HepG2 (cell line): ENCODE data around the gene HABP4. TPM values are rescaled to one million over a fixed set of nuclear protein-coding genes. Genes with fewer than 3 reads are reported as not detected.

Experiments
- CEBPB ChIP-seq: IDR thresholded peaks from 2 replicates; pipeline ENCODE4 v1.6.1; 2011; ENCODE audit warnings: low read depth, low read length, improper control_type of control experiment, borderline replicate concordance
- ELF3 ChIP-seq: IDR thresholded peaks from 2 replicates; pipeline ENCODE4 v1.6.1; 2016; ENCODE audit warnings: missing genetic modification reagents, missing compliant biosample characterization
- FOXK1 ChIP-seq: sonication (generic); formaldehyde crosslinking; IDR thresholded peaks from 2 replicates; pipeline ENCODE4 v1.4.0; 2020; ENCODE audit warnings: low read depth, missing genetic modification reagents, borderline replicate concordance
- JARID2 ChIP-seq: sonication (generic); formaldehyde crosslinking; IDR thresholded peaks from 2 replicates; pipeline ENCODE4 v1.8.1; 2023; ENCODE audit warnings: missing genetic modification reagents, inconsistent platforms; ENCODE audit not compliant: insufficient replicate concordance
- KDM6A ChIP-seq: IDR thresholded peaks from 2 replicates; pipeline ENCODE4 v1.6.1; 2016; ENCODE audit warnings: low read depth
- MLX ChIP-seq: IDR thresholded peaks from 2 replicates; pipeline ENCODE4 v1.6.1; 2016
- PHB2 ChIP-seq: fragments of 450-650 bp; IDR thresholded peaks from 2 replicates; pipeline ENCODE4 v1.6.1; 2018; ENCODE audit not compliant: partially characterized antibody
- POLR2A ChIP-seq, 2 experiments: IDR thresholded peaks; 2 replicates each; pipeline ENCODE4 v1.6.1; 2011; ENCODE audit warnings: low read depth in 2 of 2, low read length in 2 of 2, mild to moderate bottlenecking in 1 of 2, moderate library complexity in 1 of 2; ENCODE audit not compliant: insufficient read depth in 1 of 2
- RXRB ChIP-seq: IDR thresholded peaks from 2 replicates; pipeline ENCODE4 v1.6.1; 2016; ENCODE audit warnings: borderline replicate concordance, missing genetic modification reagents, missing compliant biosample characterization
- SOX6 ChIP-seq, 2 experiments: fragments of 450-650 bp in 1 of 2; sonication (generic) in 1 of 2; formaldehyde crosslinking in 1 of 2; IDR thresholded peaks; 2 replicates each; pipeline versions ENCODE4 v1.4.0 to v1.6.1; 2017 to 2020; ENCODE audit warnings: antibody characterized with exemption in 1 of 2, mild to moderate bottlenecking in 1 of 2, missing genetic modification reagents in 1 of 2
- ZBTB39 ChIP-seq: sonication (generic); formaldehyde crosslinking; IDR thresholded peaks from 2 replicates; pipeline ENCODE4 v1.5.0; 2020; ENCODE audit warnings: missing genetic modification reagents
- ZNF18 ChIP-seq: sonication (generic); formaldehyde crosslinking; IDR thresholded peaks from 2 replicates; pipeline ENCODE4 v1.8.0; 2022; ENCODE audit warnings: mild to moderate bottlenecking, missing genetic modification reagents; ENCODE audit not compliant: insufficient replicate concordance
- ZNF775 ChIP-seq: sonication (generic); formaldehyde crosslinking; IDR thresholded peaks from 2 replicates; pipeline ENCODE4 v1.4.0; 2020; ENCODE audit warnings: missing genetic modification reagents, mild to moderate bottlenecking, moderate library complexity, borderline replicate concordance
- polyA plus RNA-seq, 8 experiments: library from polyadenylated mRNA; depleted of rRNA in 3 of 8; stranded (reverse) in 7 of 8; unstranded in 1 of 8; fragments of >200 nt; fragmentation: Illumina TruSeq in 4 of 8; extraction: Trizol in 4 of 8; gene quantifications; 2 replicates each; pipeline versions ENCODE4 v1.2.1 to v1.2.3, GENCODE V29; 2011 to 2016; ENCODE audit warnings: low read depth in 4 of 8, missing spikeins in 1 of 8, mixed read lengths in 1 of 8; ENCODE audit not compliant: insufficient read depth in 1 of 8
- total RNA-seq, 5 experiments: library from RNA; depleted of rRNA; stranded (reverse); fragments of >200 nt; fragmentation: Illumina TruSeq; extraction: Trizol; gene quantifications; 2 replicates each; pipeline ENCODE4 v1.2.3, GENCODE V29; 2016; ENCODE audit warnings: low read depth in 1 of 5

Gene HABP4
- total and polyA plus RNA-seq, 2 of the 13 experiments (the other 11 are each of a cell fraction or from before 2014, with no cell fraction given): 14.3 to 26.6 TPM

GRCh38 chr9:96429732-96430131, 20.2 kb upstream of the HABP4 start (continued):
- no peak for TF ChIP-seq MLX
- TF ChIP-seq KDM6A (CRISPR knock-in tag): 0 out of 2 replicates have a peak, but pooled peaks have one; percentile 13
- TF ChIP-seq JARID2 (CRISPR knock-in tag): no peak
- no peak for TF ChIP-seq ZNF775
- peak; percentile 22; the same call in 1 of the 2 replicates for TF ChIP-seq RXRB (CRISPR knock-in tag)
- TF ChIP-seq ELF3 (CRISPR knock-in tag): peak; percentile 59
- TF ChIP-seq ZBTB39: no peak
- no peak for TF ChIP-seq SOX6 (IDR thresholded peaks at IDR 0.05)
- TF ChIP-seq SOX6 (CRISPR knock-in tag; IDR thresholded peaks at IDR 0.05): peak; percentile 83
- TF ChIP-seq FOXK1 (CRISPR knock-in tag): peak; percentile 17; the same call in 1 of the 2 replicates
- peak; percentile 88 for TF ChIP-seq CEBPB
- TF ChIP-seq ZNF18 (CRISPR knock-in tag): no peak
- TF ChIP-seq PHB2: no peak
- no peak for TF ChIP-seq POLR2A (IDR thresholded peaks at IDR 0.05; ENCODE audit: insufficient read depth in 1 of 2, low read depth in 2 of 2, low read length in 2 of 2)
- TF ChIP-seq, all 625 proteins: peak for 32
